CD4-positive, alpha-beta T cell treated with Interleukin-10 for 1 hour (primary cell): ENCODE results near the gene FARS2.

Experiments
- DNase-seq: peaks from one replicate; pipeline ENCODE4 v3.0.0-alpha.2; 2020

The FARS2 gene

DNA sequence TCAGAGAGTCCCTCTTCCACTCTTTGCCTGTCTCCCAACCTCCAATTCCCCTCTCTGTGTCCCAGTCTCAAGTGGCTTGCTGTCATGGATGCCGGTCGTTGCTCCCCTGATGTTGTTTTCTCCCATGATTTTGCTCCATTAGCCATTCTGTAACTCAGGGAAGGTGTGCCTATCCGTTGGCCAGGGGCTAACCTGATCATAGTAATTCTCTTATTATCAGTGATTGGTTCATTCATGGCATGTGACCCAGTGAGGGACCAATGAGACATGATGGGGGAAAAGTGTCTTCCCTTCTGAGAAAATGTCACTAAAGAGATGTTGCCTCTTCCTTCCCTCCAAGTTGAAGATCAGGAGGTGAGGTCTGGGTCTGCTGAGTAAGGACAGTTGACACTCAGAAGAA is 214.5 kb downstream of the FARS2 start:
- no peak for DNase-seq

DNA sequence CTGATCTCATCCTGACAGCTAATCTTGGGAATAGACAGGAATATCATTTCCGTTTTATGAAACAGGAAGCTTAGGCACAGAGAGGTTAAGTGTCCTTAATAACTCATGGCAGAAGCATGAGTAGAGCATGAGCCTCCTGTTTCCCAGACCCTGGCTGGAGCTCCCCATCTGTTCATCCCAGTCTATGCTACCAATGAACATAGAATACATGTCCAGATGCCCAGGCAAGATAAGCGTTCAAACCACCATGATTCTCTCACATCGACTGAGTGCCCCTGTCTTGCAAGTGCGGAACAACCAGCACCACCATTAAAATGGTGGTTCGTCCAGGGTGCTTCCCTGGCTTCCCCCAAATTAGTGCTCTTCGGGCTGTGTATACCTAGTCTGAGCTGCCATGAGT is 217.1 kb downstream of the FARS2 start:
- no peak for DNase-seq

DNA sequence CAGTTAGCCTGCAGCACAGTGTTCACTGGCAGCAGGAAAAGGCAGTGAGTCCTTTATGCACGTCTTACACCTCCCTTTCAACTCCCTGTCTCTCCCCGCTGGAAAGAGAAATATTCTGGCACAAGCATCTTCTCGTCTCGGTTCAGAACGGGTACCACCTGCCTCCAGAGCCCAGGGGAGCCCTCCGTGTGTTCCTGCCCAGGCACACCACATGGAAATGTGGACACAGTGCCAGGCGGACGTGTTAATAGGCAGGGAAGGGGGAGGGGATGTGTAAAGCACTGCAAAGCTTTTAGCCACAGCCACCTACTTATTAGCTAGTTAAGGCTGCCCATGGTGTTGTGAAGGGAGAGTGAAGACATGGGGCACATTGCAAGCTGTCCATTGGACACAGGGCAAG is 219.7 kb downstream of the FARS2 start:
- no peak for DNase-seq

- DNase-seq = no peak
Measured at GRCh38 chr6:5481750-5482149, 220.4 kb downstream of the FARS2 start.

DNA sequence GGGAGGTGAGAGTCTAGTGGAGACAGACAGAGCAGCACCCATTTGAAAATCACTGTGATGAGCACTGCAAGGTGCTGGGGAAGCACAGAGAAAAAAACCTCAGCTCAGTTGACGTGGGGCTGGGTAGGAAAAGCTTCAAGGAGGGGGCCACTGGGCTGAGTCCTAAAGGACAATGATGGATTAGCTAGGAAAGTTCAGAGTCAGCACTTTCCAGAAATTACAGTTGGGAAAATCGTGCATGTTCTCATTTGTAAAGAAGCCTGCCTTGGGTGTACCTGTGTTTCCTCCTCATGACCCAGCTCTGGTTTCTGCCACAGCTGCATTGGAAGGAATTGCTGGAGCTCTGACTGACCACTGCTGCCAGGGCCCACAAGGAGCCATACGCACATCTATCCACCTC is 221.3 kb downstream of the FARS2 start:
- no peak for DNase-seq

DNA sequence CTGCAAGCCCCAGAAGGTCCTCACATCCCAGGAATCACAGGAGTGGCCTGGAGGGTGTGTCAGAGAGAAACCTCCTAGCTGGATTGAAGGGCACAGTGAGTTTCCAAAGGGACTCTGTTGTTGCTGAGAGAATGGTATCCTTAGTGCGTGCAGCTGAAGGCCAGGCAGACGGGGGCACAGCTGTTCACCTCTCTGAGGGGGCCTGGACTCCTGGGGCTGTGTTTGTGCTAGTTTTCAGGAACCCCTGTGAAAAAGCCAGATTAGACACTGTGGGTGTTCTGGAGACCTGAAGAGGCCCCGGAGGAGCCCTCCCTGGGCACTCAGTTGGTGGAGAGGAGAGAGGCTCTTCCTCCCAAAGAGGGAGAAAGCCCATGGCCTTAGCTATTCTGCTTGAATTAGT is 223.4 kb downstream of the FARS2 start:
- no peak for DNase-seq

DNA sequence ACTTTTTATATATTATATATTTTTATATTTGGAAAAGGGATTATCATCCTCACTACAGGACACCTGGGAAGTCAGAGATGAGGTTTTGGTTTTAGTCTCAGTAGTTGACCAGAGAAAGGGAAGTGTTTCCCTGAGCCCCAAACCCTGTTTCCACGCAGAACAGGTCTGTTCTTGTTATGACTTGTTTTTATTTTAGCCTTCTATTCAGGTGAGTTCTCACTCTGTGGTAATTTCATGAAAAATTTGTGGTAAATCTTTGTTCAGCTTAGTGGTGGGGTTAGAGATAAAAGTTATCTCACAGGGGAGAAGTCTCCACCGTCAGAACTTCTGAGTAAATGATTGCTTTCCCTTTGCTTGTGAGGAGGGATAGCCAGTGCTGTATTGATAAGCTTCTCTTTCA is 224.9 kb downstream of the FARS2 start:
- no peak for DNase-seq

DNA sequence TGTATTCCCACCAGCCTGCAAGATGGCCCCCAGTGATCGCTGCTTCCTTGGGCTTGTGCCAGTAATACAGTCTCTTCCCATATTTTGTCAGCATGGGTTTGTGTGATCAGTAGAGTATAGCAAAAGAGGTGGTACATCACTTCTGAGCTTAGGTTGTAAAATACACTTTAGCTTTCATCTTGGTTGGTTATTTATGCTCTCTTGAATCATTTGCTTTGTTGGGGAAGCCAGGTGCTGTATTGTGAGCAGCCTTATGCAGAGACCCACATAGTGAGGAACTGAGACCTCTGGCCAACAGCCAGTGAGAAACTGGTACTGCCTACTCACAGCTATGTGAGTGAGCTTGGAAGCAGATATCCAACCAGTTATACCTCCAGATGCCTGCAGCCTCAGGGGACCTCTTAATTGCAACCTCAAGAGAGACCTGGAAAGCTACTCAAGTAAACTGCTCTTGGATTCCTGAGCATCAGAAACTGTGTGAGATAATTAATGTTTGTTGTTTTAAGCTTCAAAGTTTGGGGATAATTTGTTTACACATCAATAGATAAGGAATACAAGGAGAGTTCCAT is 229.3 kb downstream of the FARS2 start:
- DNase-seq = no peak

DNA sequence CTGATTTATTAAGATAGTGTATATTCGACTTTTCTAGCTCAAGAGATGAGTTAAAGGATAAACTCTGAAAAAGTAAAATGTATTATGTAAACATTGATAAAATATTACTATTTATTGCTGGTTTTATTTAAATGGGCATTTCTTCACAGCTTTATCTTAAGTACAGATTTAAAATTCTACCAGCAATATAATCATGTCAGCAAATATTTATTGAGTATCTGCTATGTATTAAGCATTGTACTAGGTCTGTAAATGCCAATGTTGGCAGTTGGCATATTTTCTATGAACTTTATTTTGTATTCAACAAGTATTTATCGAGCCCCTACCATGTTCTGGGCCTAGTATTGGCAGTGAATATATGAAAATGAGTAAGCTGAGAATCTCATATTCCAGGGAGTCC is 231.0 kb downstream of the FARS2 start:
- no peak for DNase-seq

DNA sequence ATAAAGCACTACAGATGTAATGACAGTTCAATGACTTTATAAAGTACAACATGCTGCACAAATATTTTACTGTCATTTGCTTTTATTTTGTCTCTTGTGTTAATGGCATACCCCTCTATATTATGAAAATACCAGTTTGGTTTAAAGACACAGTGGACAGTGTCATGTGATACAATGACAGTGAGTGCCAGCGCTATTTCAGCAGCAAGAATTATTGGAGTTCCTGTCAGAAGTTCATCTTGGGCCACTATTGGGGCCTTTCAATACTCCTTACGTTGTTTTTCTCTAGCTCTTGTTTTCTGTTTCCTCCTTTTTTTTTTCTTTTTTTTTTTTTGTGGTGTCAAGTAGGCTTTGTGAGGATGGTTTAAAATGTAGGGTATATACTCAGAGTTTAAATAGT is 232.5 kb downstream of the FARS2 start:
- DNase-seq = no peak

DNA sequence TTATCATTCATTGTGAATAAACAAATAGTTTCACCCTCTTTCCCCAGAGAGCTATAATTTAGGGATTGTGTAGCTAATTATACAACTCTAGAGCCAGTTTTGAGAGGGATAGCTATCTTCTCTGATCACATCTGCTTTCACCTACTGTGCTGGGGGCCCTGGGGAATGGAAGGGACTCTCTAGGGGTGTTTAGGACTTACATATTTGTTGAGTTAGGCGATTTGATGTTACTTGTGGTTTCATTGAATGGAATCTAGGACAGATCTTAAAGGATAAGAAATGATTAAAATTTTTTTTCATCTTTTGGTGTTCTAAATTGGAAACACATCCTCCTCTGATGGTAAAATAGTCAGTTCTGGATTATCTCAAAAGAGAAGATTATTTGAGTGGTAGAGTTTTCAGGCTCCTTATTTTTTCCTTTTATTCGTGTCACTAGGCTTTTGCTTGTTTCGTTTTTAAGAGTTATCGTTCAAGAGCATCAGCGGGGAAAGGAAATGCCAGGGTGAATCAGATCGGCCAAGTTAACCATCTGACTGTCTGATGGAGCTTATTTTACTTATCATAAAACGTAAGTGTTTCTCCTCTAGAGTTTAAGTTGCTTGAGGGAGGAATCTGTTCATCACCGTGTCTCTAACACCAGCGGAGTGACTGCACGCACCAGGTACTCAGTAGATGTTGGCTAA is 236.7 kb downstream of the FARS2 start:
- no peak for DNase-seq

DNA sequence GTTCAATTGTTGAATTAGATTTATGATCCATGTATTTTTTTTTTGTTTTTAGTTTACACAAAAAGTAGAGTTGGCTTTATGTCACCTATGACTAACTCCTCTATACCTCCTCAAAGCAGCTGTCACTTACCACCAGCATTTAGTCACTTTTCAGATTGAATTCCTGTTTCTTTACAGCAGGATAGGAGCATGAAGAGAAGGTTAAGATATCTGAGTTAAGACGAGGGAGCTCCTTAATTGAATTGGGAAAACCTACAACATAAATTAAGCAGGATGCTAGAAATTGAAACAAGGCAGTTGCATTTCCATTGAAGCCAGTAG is 237.2 kb downstream of the FARS2 start:
- no peak for DNase-seq

- no peak for DNase-seq
Measured at GRCh38 chr6:5499644-5500306, 238.5 kb downstream of the FARS2 start.

- DNase-seq = no peak
Measured at GRCh38 chr6:5501837-5502236, 240.5 kb downstream of the FARS2 start.

GRCh38 chr6:5504078-5504477 is 242.8 kb downstream of the FARS2 start:
- no peak for DNase-seq

DNA sequence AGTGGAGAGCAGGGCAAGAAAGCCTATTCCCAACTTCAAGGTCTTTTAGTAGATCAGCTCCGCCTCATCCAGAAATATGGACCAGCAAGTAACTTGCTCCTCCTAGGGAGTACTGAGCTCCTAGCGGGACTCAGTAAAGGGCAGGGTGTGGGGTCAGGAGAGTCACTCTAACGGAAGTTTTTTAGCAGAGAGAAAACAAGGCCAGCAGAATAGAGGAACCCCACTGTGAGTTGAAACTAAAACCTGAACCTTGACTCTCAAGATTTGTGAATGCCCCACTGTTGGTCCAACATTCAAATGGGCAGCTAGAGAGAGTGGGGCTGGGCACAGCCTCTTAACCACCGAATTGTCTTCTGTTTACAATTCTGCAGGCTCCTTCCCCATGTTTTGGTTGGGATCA is 244.8 kb downstream of the FARS2 start:
- no peak for DNase-seq

DNA sequence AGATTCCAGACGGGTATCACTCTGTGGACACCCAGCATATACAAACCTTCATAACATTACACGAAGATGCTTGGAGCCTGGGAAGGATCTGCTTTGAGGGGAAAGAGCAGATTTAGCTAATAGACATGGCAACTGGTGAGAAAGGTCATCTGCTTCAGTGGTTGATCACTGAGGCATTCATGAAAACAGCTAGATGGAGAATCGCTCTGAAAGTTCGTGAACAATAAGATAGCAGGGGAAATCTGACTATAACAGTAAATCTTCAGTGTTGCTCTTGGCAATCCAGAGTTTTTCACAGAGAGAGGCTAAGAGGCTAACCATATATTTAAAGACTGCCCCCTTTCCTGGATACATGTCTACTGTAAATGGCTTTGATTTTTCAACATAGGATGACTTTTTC is 245.3 kb downstream of the FARS2 start:
- DNase-seq = no peak

DNA sequence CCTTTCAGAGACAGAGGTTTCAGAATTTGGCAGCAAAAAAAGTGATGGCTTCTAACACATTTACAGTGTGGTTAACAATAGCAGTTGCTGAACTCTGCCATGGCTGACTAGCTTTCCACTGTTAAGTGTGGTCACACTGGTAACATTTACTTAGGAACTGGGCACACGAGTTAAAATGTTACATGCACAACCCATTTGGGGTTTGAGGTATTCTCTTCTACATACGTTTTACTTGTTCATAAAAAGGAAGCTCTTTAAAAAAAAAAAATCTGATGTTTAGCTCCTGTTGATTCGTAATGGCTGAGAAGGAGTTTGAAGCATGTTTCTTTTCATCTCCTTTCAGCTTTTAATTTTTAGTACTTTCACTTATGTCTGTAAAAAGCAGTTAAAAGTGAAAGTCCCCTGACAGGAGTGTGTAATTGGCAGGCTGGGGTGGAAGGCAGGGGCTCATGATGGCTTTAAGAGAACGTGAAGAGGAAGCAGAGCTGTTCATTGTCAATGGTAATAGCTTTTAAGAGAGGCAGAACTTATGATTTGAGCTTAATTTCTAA is 245.9 kb downstream of the FARS2 start:
- DNase-seq = peak; percentile 10

DNA sequence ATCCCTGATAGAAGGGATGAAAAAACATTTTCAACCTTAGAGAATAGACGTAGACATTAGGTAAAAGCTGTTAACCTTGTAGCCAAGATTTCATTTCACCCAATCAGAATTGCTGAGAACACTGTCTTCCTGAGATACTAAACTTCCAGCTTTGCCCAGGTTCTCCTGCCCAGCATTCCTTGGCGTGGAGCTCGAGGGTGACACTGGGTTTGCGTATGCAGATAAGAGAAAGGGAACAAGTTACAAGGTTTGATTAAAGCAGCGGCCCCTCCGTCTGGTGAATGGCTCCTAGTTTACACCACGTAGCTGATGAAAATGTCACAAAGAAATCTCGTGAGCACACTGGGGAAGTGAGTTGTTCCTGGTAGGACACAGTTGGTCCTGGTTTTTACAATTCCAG is 247.8 kb downstream of the FARS2 start:
- no peak for DNase-seq

DNA sequence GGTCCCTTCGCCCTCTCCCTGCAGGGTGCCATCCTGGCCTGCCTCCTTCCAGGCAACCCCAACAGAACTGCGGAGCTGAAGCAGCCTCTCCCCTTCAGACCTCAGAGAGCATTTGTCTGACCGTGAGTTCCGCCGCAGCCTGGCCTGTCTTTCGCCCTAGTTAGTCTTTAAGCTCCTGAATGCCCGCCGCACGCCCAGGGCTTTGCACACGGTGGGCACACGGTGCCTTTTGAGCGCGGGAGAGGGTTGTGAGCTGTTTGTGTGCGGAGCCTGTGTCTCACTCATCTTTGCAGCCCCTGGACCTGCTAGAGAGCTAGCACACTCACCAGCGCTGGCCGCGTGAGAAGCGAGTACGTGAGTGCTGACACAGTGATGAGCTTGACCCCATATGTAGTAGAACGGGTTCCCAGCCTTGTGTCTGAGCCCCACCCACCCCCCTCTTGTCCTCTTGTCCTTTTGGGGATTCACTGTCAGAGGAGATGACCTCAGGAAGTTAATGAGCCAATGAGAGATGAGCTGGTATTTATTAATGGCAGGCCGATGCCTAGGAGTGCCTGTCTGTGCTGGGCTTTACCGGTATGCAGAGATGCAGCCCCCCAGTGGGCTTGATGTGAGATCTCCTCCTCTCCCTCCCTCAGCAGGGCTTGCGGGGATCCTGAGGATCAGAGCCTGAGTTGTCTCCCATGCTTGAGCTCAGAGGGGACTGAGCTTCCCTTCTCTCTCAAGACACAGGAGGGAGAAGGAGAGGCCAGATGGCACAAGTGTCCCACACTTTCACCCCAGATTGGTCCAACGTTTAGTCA is 249.2 kb downstream of the FARS2 start:
- no peak for DNase-seq

DNA sequence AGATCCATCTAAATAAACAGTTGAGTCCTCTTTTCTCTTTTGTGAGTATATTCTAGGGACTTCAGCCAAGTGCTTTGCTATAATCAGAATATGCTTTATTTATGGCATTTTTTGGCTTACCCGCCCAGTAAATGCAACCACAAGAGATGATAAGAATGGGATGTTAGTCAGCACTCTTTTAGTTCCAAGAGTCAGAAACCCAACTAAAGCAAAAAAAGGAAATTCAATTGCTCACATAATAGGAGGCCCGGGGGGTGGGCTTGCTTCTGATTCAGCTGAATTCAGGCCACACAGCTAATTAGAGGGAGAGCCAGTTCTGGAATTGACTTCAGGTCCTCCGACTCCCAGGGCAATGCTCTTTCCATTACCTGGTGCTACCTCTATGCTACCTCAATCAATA is 250.6 kb downstream of the FARS2 start:
- no peak for DNase-seq

DNA sequence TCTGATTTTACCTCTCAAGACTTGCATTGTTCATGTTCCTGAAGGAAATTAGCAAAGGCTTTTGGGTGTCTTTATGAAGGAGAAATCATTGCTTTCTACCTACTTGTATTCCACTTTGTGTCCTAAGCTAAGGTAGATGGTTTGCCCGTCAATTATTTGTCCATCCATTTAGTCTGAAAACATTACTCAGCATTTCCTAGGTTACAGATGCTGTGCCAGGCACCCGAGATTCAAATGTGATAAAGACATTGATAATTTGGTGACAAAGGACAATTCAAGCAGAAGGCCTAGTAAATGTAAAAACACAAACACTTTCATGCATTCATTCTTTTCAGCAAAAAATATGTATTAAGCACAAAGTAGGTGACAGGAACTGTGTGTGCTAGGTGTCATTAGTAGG is 251.1 kb downstream of the FARS2 start:
- DNase-seq = no peak

GRCh38 chr6:5513408-5513807 is 252.1 kb downstream of the FARS2 start:
- DNase-seq = no peak

- no peak for DNase-seq
Measured at GRCh38 chr6:5514353-5514752, 253.0 kb downstream of the FARS2 start.
